Measurements from ENCODE around the gene TMTC1. TPM values are rescaled to one million over a fixed set of nuclear protein-coding genes. Genes with fewer than 3 reads are reported as not detected.

Gene TMTC1
- total and polyA plus RNA-seq, 8 donors: 1.2 to 5.1 (median 2.8) TPM

- Histone ChIP-seq H3K4me3 (no peak overlapping the region), H3K9me3 (no peaks in the 10 kb centered on the region), H3K36me3 (no peaks in the 10 kb centered on the region), H3K27ac (no peak overlapping the region), H3K27me3 (no peaks in the 10 kb centered on the region), H3K4me1 (no peaks in the 10 kb centered on the region)
- no peak for FAIRE-seq
- TF ChIP-seq CTCF (IDR thresholded peaks at IDR 0.05): no peak
- intact Hi-C loops (cut with DNase I): no loop called here
- 77 to 83% methylated on average over 3 of the region's 3 CpGs for WGBS, 2 donors
- DNase-seq: no peak
- ATAC-seq: no peak
Observed at GRCh38 chr12:29732593-29732992, 51.1 kb downstream of the TMTC1 start.

- TF ChIP-seq CTCF (IDR thresholded peaks at IDR 0.05): no peak
- DNase-seq: no peak
- no peaks in the 10 kb centered on the region for H3K27me3 ChIP-seq
- no peak for FAIRE-seq
- H3K36me3 ChIP-seq: no peaks in the 10 kb centered on the region
- no peak for ATAC-seq
- no peak overlapping the region for H3K27ac ChIP-seq
- intact Hi-C loops (cut with DNase I): no loop called here
- WGBS, 2 donors: 94 to 96% methylated on average over 2 of the region's 2 CpGs
- no peaks in the 10 kb centered on the region for H3K9me3 ChIP-seq
- no peaks in the 10 kb centered on the region for H3K4me1 ChIP-seq
- H3K4me3 ChIP-seq: no peak overlapping the region
Observed at GRCh38 chr12:29732191-29732590, 51.6 kb downstream of the TMTC1 start.

DNA sequence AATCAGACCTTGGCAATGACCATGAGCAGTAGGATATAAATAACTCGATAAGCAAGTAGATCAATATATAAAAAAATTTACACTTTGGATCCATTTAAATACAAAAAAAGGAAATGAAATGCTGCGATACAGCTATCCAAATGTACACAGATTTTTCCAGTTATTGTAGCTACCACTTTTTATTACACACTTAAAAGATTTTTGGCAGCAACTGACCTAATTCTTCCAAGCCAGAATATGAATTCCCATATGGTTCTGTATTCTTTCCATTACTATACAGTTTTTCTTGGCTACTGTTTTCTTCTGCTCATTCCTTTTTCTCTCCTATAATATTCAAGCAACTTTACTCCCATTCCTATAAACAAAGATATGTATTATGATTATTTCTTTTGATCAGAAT is 52.2 kb downstream of the TMTC1 start:
- no peak for TF ChIP-seq CTCF (IDR thresholded peaks at IDR 0.05)
- Histone ChIP-seq H3K9me3 (no peaks in the 10 kb centered on the region), H3K27me3 (no peaks in the 10 kb centered on the region), H3K4me3 (no peak overlapping the region), H3K27ac (no peak overlapping the region), H3K36me3 (no peaks in the 10 kb centered on the region), H3K4me1 (no peaks in the 10 kb centered on the region)
- intact Hi-C loops (cut with DNase I): no loop called here
- WGBS, 2 donors: 42 to 71% methylated on average over 2 of the region's 2 CpGs
- DNase-seq (no peak), ATAC-seq (no peak), FAIRE-seq (no peak)

DNA sequence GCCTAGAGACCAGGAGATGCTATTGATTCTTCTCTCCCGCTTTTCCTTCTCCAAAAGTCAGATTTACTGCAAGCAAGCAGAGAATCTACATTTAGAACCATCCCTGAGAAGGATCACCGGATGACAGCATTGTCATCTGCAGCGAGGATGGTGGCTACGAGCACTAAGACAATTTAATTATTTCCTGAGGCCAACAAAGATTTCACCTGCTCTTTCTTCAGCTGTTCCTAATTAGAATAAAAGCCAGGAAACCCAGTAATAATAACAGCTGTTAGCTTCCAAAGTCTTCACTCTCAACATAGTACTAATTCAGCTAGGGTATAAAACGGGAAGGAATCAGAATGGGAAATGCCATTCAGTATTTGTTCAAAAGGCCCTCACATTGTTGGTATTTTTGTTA is 53.3 kb downstream of the TMTC1 start:
- no peak overlapping the region for H3K4me3 ChIP-seq
- no peaks in the 10 kb centered on the region for H3K27me3 ChIP-seq
- no peaks in the 10 kb centered on the region for H3K4me1 ChIP-seq
- no peak for FAIRE-seq
- DNase-seq: no peak
- no peak for TF ChIP-seq CTCF (IDR thresholded peaks at IDR 0.05)
- 75 to 76% methylated on average over 5 of the region's 5 CpGs for WGBS, 2 donors
- intact Hi-C loops (cut with DNase I): no loop called here
- H3K27ac ChIP-seq: no peak overlapping the region
- no peaks in the 10 kb centered on the region for H3K36me3 ChIP-seq
- no peaks in the 10 kb centered on the region for H3K9me3 ChIP-seq
- no peak for ATAC-seq

DNA sequence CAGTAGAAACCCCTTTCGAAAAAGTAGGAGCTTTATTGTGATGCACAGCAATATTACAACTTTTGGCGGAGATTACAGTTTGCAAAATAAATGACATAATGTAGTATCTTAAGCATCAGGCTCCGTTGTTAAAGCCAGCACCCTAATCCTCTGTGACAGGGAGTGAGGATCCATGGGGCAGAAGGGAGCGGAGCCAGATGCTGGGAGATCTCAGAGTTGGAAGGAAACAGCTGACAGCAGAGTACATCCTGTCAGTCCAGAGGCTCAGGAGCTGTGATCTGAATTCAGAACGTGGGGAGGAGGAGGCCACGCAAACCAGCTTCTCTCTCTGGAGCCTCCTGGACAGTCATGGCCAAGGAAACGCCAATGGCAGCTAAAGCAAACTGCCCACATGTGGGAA is 55.7 kb downstream of the TMTC1 start:
- no peak for FAIRE-seq
- no peaks in the 10 kb centered on the region for H3K9me3 ChIP-seq
- no peak for DNase-seq
- H3K27ac ChIP-seq: no peak overlapping the region
- 62 to 77% methylated on average over 7 of the region's 7 CpGs for WGBS, 2 donors
- ATAC-seq: no peak
- H3K36me3 ChIP-seq: no peaks in the 10 kb centered on the region
- no peak overlapping the region for H3K4me3 ChIP-seq
- no peak for TF ChIP-seq CTCF (IDR thresholded peaks at IDR 0.05)
- intact Hi-C loops (cut with DNase I): no loop called here
- H3K4me1 ChIP-seq: no peaks in the 10 kb centered on the region
- no peaks in the 10 kb centered on the region for H3K27me3 ChIP-seq

All from pancreas (tissue), 10 donors.